Activated CD8-positive, alpha-beta memory T cell treated with anti-CD3 and anti-CD28 coated beads for 1 hour (primary cell): Measurements from ENCODE around the gene HCN4.
"Not testable (repeated sequence)": the region's sequence is repeated elsewhere in the genome, so short reads cannot be mapped to it uniquely, and the experiment has no call there.

Source experiments
- DNase-seq, 2 donors: peaks; one replicate each; pipeline ENCODE4 v3.0.0-alpha.2; 2020; ENCODE audit warnings: low read depth in 1 of 2; ENCODE audit errors: extremely low read depth in 1 of 2

HCN4 gene

GRCh38 chr15:73300286-73300685, 68.5 kb downstream of the HCN4 start:
- DNase-seq, result not testable (repeated sequence)

- no peak for DNase-seq
Observed at GRCh38 chr15:73298522-73299245, 70.1 kb downstream of the HCN4 start.

- DNase-seq, result no peak
Observed at GRCh38 chr15:73296609-73297353, 72.0 kb downstream of the HCN4 start.

GRCh38 chr15:73295630-73296286, 73.0 kb downstream of the HCN4 start:
- DNase-seq, result no peak

DNA sequence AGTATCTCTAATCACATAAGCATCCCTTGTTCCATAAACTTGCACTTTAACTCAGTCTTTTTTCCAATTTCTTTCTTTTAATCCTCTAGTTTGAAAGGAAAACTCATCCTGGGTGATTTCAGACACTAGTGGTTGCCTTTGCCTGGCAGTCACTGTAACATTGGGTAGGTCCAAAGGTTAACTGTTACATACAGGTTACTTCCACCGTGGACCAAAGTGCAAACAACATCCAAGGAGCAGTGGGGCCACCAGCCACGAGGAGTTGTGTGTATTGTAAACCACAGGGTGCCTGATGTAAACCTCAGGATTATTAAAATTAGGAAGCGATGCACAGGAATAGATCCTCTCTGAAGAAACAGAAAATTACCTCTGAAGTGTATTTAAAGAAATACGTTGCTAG, 75.0 kb downstream of the HCN4 start:
- no peak for DNase-seq

- no peak for DNase-seq
Observed at GRCh38 chr15:73291441-73291840, 77.3 kb downstream of the HCN4 start.

DNA sequence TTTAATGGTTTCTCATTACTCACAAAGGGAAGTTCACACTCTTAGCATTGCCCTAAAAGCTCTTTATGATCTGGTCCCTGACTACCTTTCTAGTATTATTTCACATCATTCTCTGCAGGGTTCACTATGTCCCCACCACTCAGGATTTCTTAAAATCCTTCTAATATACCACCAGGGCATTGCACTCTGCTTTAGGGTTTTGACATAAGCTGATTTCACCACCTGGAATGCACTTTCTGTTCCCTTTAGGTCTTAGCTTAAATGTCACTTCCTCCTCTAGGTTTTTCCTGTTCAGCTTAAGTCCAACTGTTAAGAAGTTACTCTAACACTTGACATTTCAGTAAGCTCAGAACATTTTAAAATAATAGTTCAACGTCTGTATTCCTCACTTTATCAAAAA, 81.7 kb downstream of the HCN4 start:
- DNase-seq, result no peak

GRCh38 chr15:73286311-73286710, 82.4 kb downstream of the HCN4 start:
- DNase-seq, result no peak

GRCh38 chr15:73284090-73284716, 84.6 kb downstream of the HCN4 start:
- no peak for DNase-seq

DNA sequence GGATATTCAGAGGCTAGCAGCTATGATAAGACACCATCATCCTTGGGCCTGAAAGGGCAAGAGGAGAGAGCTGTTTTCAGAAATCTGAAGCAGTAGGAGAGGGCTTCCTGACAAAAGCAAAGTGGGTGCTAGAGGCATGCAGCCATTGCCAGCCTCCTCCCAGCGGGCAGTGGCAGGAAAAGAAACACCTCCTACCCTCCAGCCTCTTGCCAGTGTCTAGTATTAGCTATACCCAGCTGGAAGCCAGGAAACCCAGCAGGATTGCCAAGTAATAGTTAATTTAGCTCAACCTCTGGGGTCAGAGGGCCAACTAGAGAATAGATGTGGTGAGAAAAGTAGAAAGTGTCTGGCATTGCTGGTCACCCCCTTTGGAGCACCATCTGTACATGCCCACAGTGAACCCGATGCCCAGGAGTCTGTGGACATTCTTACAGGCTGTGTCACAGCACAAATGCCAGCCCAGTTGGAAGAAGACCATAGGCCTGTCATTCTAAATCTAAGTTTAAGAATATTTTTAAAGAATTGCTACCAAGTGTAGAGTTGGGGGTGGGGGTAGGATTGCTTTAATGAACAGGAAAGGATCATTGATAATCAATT, 85.3 kb downstream of the HCN4 start:
- DNase-seq, result no peak

DNA sequence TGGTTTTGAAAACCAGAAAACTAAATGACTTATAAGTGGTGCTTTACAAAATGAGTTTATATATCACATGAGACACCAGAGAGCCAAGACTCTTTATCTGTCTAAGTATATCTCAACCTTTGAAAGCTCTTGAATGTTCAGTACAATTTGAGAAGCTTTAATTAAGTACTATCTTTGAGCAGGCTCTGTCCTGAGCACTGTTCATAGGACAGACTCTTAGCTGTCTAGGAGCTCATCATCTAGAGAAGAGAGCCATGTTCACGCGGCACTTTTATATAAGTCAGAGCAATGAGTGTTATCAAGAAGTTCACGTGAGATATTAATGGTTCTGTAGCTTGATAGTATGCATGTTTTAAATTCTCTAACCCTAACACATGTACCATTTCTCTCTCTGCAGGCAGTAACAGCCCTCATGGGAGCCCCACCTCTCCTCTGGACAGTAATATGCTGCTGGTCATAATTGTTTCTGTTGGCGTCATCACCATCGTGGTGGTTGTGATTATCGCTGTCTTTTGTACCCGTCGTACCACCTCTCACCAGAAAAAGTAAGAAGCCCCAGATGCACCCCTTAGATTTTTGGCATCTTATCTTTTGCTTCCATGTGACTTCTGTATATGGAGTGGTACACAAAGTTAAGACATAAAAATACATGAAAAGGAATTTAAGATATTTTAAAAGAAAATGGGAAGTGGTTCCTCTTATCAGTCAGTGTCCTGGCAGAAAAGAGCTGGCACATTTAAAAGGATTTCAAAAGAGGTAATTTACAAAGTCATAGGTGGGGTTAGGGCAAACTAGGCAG, 86.0 kb downstream of the HCN4 start:
- no peak for DNase-seq

- DNase-seq, result no peak
Observed at GRCh38 chr15:73275862-73276261, 92.9 kb downstream of the HCN4 start.

- DNase-seq, result peak in 1 of 2 donors; percentile 5
Observed at GRCh38 chr15:73273181-73274002, 95.4 kb downstream of the HCN4 start.

GRCh38 chr15:73270366-73271097, 98.2 kb downstream of the HCN4 start:
- no peak for DNase-seq
